ENCODE data around the gene ADGRB2.

GRCh38 chr1:31776032-31776431, 11.9 kb upstream of the ADGRB2 start:
- no peak for TF ChIP-seq MAZ (IDR thresholded peaks at IDR 0.05; ENCODE audit: borderline replicate concordance, low read depth, low read length)
- no peak for TF ChIP-seq MXI1 (IDR thresholded peaks at IDR 0.05; ENCODE audit: borderline replicate concordance, low read depth, low read length)
- TF ChIP-seq CTCF (conservative IDR thresholded peaks at IDR 0.05; ENCODE audit: low read depth, low read length): no peak
- TF ChIP-seq POLR2A (IDR thresholded peaks at IDR 0.05; ENCODE audit: low read depth, low read length): no peak
- TF ChIP-seq RFX5 (IDR thresholded peaks at IDR 0.05; ENCODE audit: low read depth, low read length): no peak

All from IMR-90 (cell line).